Esophagus squamous epithelium (tissue), 4 donors: ENCODE measurements around the gene TNRC6A.

Experiments
- CTCF ChIP-seq, 6 experiments: fragments of 450-650 bp in 4 of 6; fragments of 200-600 bp in 2 of 6; sonication (generic) in 2 of 6; IDR thresholded peaks; one replicate each; pipeline ENCODE4 v1.5.1; 2016 to 2019; ENCODE audit warnings: antibody characterized with exemption in 6 of 6, mild to moderate bottlenecking in 4 of 6, moderate library complexity in 4 of 6
- POLR2A ChIP-seq, 4 donors: fragments of 450-650 bp; IDR thresholded peaks; one replicate each; pipeline ENCODE4 v1.6.1; 2017; ENCODE audit warnings: antibody characterized with exemption in 4 of 4, mild to moderate bottlenecking in 4 of 4, moderate library complexity in 3 of 4

- TF ChIP-seq CTCF (IDR thresholded peaks at IDR 0.05) (peak in 5 of 6 experiments; percentile 18 to 42 (median 27)), POLR2A (IDR thresholded peaks at IDR 0.05) (no peak)
Measured at GRCh38 chr16:24689128-24689527, 40.3 kb upstream of the TNRC6A start.
